GM04504 (cell line): ENCODE results near the gene AP3B1.
A peak's percentile ranks its signal among the peaks of the same experiment; 100 is the strongest.
"Not testable (repeated sequence)": the region's sequence is repeated elsewhere in the genome, so short reads cannot be mapped to it uniquely, and the experiment has no call there.

Experiments
- DNase-seq: peaks from one replicate; pipeline ENCODE4 v3.0.0-alpha.2; 2012; ENCODE audit warnings: low read depth

The AP3B1 gene

GRCh38 chr5:78065663-78066062, 228.8 kb downstream of the AP3B1 start:
- DNase-seq: no peak

- DNase-seq: no peak
These were observed 229.5 kb downstream of the AP3B1 start for GRCh38 chr5:78064941-78065472.

GRCh38 chr5:78063495-78063894, 231.0 kb downstream of the AP3B1 start:
- DNase-seq: no peak

GRCh38 chr5:78062645-78063044, 231.9 kb downstream of the AP3B1 start:
- no peak for DNase-seq

GRCh38 chr5:78060421-78060820, 234.1 kb downstream of the AP3B1 start:
- DNase-seq: no peak

GRCh38 chr5:78058625-78059024, 235.9 kb downstream of the AP3B1 start:
- no peak for DNase-seq

GRCh38 chr5:78056901-78057514, 237.5 kb downstream of the AP3B1 start:
- no peak for DNase-seq

GRCh38 chr5:78056053-78056452, 238.4 kb downstream of the AP3B1 start:
- no peak for DNase-seq

- DNase-seq: peak; percentile 18
These were observed 243.6 kb downstream of the AP3B1 start for GRCh38 chr5:78050888-78051287.

GRCh38 chr5:78046823-78047222, 247.7 kb downstream of the AP3B1 start:
- DNase-seq: not testable (repeated sequence)

GRCh38 chr5:78046006-78046405, 248.5 kb downstream of the AP3B1 start:
- no peak for DNase-seq

- no peak for DNase-seq
These were observed 252.7 kb downstream of the AP3B1 start for GRCh38 chr5:78041805-78042204.

- no peak for DNase-seq
These were observed 269.0 kb downstream of the AP3B1 start for GRCh38 chr5:78025540-78025939.

GRCh38 chr5:78019744-78020143, 274.8 kb downstream of the AP3B1 start:
- DNase-seq: no peak

GRCh38 chr5:78016863-78017529, 277.5 kb downstream of the AP3B1 start:
- no peak for DNase-seq

- peak; percentile 87 for DNase-seq
These were observed 284.5 kb downstream of the AP3B1 start for GRCh38 chr5:78009937-78010527.

- DNase-seq: no peak
These were observed 286.0 kb downstream of the AP3B1 start for GRCh38 chr5:78008356-78008967.

GRCh38 chr5:78007233-78007632, 287.3 kb downstream of the AP3B1 start:
- DNase-seq: no peak

GRCh38 chr5:78006449-78006848, 288.0 kb downstream of the AP3B1 start:
- DNase-seq: no peak

- DNase-seq: peak; percentile 58
These were observed 289.3 kb downstream of the AP3B1 start for GRCh38 chr5:78005021-78005785.

- no peak for DNase-seq
These were observed 289.9 kb downstream of the AP3B1 start for GRCh38 chr5:78004559-78004958.

- no peak for DNase-seq
These were observed 290.6 kb downstream of the AP3B1 start for GRCh38 chr5:78003919-78004318.
